Liver (tissue), 9 donors: ENCODE data around the gene CNOT3. TPM values are rescaled to one million over a fixed set of nuclear protein-coding genes. Genes with fewer than 3 reads are reported as not detected.

Experiments used
- DNase-seq: peaks from one replicate; pipeline ENCODE4 v3.0.0-alpha.2; 2017; ENCODE audit warnings: low spot score
- H3K27ac ChIP-seq, 2 donors: one replicate each; pipeline ENCODE4 v1.7.0; 2013; ENCODE audit warnings: inconsistent platforms in 2 of 2, low read length in 2 of 2, control low read depth in 1 of 2, low read depth in 1 of 2, mild to moderate bottlenecking in 1 of 2
- H3K27me3 ChIP-seq, 4 donors: one replicate each; pipeline versions ENCODE4 v1.6.1 to v1.7.0; 2013; ENCODE audit warnings: low read length in 3 of 4, inconsistent platforms in 1 of 4, mild to moderate bottlenecking in 1 of 4, moderate library complexity in 1 of 4; ENCODE audit not compliant: control insufficient read depth in 4 of 4, insufficient read depth in 4 of 4
- H3K36me3 ChIP-seq, 4 donors: one replicate each; pipeline versions ENCODE4 v1.6.1 to v1.7.0; 2013; ENCODE audit warnings: low read length in 3 of 4, mild to moderate bottlenecking in 3 of 4, low read depth in 1 of 4, moderate library complexity in 1 of 4; ENCODE audit not compliant: control insufficient read depth in 4 of 4, insufficient read depth in 3 of 4
- H3K4me1 ChIP-seq, 4 donors: one replicate each; pipeline versions ENCODE4 v1.6.1 to v1.7.0; 2013; ENCODE audit warnings: low read length in 3 of 4, mild to moderate bottlenecking in 3 of 4, moderate library complexity in 1 of 4; ENCODE audit not compliant: control insufficient read depth in 4 of 4, insufficient read depth in 4 of 4
- H3K4me3 ChIP-seq, 3 donors: one replicate each; pipeline versions ENCODE4 v1.6.1 to v1.7.0; 2013; ENCODE audit warnings: low read length in 3 of 3, control low read depth in 1 of 3, low read depth in 1 of 3, mild to moderate bottlenecking in 1 of 3
- H3K9ac ChIP-seq, 2 donors: one replicate each; pipeline ENCODE4 v1.7.0; 2013; ENCODE audit warnings: low read length in 2 of 2, mild to moderate bottlenecking in 2 of 2, moderate library complexity in 2 of 2, control low read depth in 1 of 2, low read depth in 1 of 2
- H3K9me3 ChIP-seq, 4 donors: one replicate each; pipeline versions ENCODE4 v1.6.1 to v1.7.0; 2013; ENCODE audit warnings: low read length in 3 of 4; ENCODE audit not compliant: control insufficient read depth in 4 of 4
- ATF3 ChIP-seq: IDR thresholded peaks from 2 replicates; pipeline ENCODE4 v1.6.1; 2016; ENCODE audit warnings: antibody characterized with exemption
- CTCF ChIP-seq: fragments of 150-350 bp; IDR thresholded peaks from 2 replicates; pipeline ENCODE4 v1.5.1; 2017; ENCODE audit warnings: improper control_type of control experiment, low read depth, low read length; ENCODE audit not compliant: missing input control
- EGR1 ChIP-seq, 2 donors: IDR thresholded peaks; 2 replicates each; pipeline ENCODE4 v1.6.1; 2016 to 2018; ENCODE audit warnings: antibody characterized with exemption in 2 of 2, low read depth in 2 of 2
- FOXA1 ChIP-seq: IDR thresholded peaks from 2 replicates; pipeline ENCODE4 v1.6.1; 2016; ENCODE audit warnings: antibody characterized with exemption
- FOXA2 ChIP-seq: IDR thresholded peaks from 2 replicates; pipeline ENCODE4 v1.6.1; 2016; ENCODE audit warnings: antibody characterized with exemption
- GABPA ChIP-seq, 2 donors: IDR thresholded peaks in 1 of 2; conservative IDR thresholded peaks in 1 of 2; 2 replicates each; pipeline ENCODE4 v1.6.1; 2016; ENCODE audit warnings: antibody characterized with exemption in 2 of 2, mild to moderate bottlenecking in 1 of 2, moderate library complexity in 1 of 2
- HNF4A ChIP-seq, 2 donors: conservative IDR thresholded peaks; 2 replicates each; pipeline ENCODE4 v1.6.1; 2016; ENCODE audit warnings: antibody characterized with exemption in 2 of 2, mild to moderate bottlenecking in 2 of 2
- HNF4G ChIP-seq: IDR thresholded peaks from 2 replicates; pipeline ENCODE4 v1.6.1; 2016; ENCODE audit warnings: antibody characterized with exemption
- JUND ChIP-seq, 2 donors: IDR thresholded peaks; 2 replicates each; pipeline ENCODE4 v1.6.1; 2016; ENCODE audit warnings: antibody characterized with exemption in 2 of 2
- MAX ChIP-seq: IDR thresholded peaks from 2 replicates; pipeline ENCODE4 v1.6.1; 2016; ENCODE audit warnings: antibody characterized with exemption
- NR2F2 ChIP-seq: IDR thresholded peaks from 2 replicates; pipeline ENCODE4 v1.6.1; 2016; ENCODE audit warnings: antibody characterized with exemption
- RAD21 ChIP-seq, 2 donors: IDR thresholded peaks; 2 replicates each; pipeline ENCODE4 v1.6.1; 2016; ENCODE audit warnings: antibody characterized with exemption in 2 of 2, mild to moderate bottlenecking in 2 of 2
- REST ChIP-seq: IDR thresholded peaks from 2 replicates; pipeline ENCODE4 v1.6.1; 2016; ENCODE audit warnings: antibody characterized with exemption, mild to moderate bottlenecking
- SP1 ChIP-seq: IDR thresholded peaks from 2 replicates; pipeline ENCODE4 v1.6.1; 2018; ENCODE audit warnings: antibody characterized with exemption, mild to moderate bottlenecking
- WGBS: extraction: QIAGEN DNeasy Blood & Tissue Kit; methylation state at CpG from one replicate; pipeline ENCODE4 v1.1.7; 2013; 5-methylcytosine and 5-hydroxymethylcytosine counted together
- polyA plus RNA-seq, 2 donors: library from polyadenylated mRNA; stranded (reverse) in 1 of 2; unstranded in 1 of 2; fragments of 200-250 nt in 1 of 2; fragments of >200 nt in 1 of 2; fragmentation: Nextera tagmentation in 1 of 2; extraction: Ambion mirVana in 1 of 2; gene quantifications; one replicate each; pipeline versions ENCODE4 v1.2.1 to v1.2.3, GENCODE V29; 2013 to 2015
- total RNA-seq, 2 donors: library from RNA; depleted of rRNA; stranded (reverse); fragments of >200 nt; gene quantifications; one replicate each; pipeline ENCODE4 v1.2.3, GENCODE V29; 2014
- donor health status: healthy.
- donor health status: healthy.
- donor health status: healthy.
- donor health status: healthy.
- donor health status: healthy.

Gene CNOT3
- total and polyA plus RNA-seq, 4 donors: 3.7 to 13.0 (median 9.1) TPM

- TF ChIP-seq FOXA2: no peak
- peak; percentile 61 for DNase-seq
- H3K4me1 ChIP-seq: peaks cover 10 to 25% (median 18%) of the 10 kb centered on the region in 4 donors
- 16% methylated on average over 37 of the region's 37 CpGs for WGBS
- no peak overlapping the region for H3K27ac ChIP-seq
- H3K27me3 ChIP-seq: no peaks in the 10 kb centered on the region
- no peaks in the 10 kb centered on the region for H3K9me3 ChIP-seq
- H3K36me3 ChIP-seq: no peaks in the 10 kb centered on the region
- H3K4me3 ChIP-seq: no peak overlapping the region
- H3K9ac ChIP-seq: no peak overlapping the region
These were observed 27.0 kb downstream of the CNOT3 start for GRCh38 chr19:54164369-54165068.

- DNase-seq: no peak
- Histone ChIP-seq H3K9ac (no peak overlapping the region), H3K36me3 (no peaks in the 10 kb centered on the region), H3K27ac (no peak overlapping the region), H3K27me3 (no peaks in the 10 kb centered on the region), H3K9me3 (no peaks in the 10 kb centered on the region), H3K4me3 (no peak overlapping the region), H3K4me1 (peaks cover 10 to 21% (median 16%) of the 10 kb centered on the region in 4 donors)
- no peak for TF ChIP-seq EGR1 (IDR thresholded peaks at IDR 0.05; ENCODE audit: low read depth in 2 of 2)
- TF ChIP-seq FOXA1: no peak
- no peak for TF ChIP-seq SP1
- TF ChIP-seq HNF4A (conservative IDR thresholded peaks at IDR 0.05): no peak
- TF ChIP-seq JUND (IDR thresholded peaks at IDR 0.05): no peak
- no peak for TF ChIP-seq HNF4G
- WGBS: 92% methylated on average over 25 of the region's 25 CpGs
These were observed 27.7 kb downstream of the CNOT3 start for GRCh38 chr19:54165222-54165621.

DNA sequence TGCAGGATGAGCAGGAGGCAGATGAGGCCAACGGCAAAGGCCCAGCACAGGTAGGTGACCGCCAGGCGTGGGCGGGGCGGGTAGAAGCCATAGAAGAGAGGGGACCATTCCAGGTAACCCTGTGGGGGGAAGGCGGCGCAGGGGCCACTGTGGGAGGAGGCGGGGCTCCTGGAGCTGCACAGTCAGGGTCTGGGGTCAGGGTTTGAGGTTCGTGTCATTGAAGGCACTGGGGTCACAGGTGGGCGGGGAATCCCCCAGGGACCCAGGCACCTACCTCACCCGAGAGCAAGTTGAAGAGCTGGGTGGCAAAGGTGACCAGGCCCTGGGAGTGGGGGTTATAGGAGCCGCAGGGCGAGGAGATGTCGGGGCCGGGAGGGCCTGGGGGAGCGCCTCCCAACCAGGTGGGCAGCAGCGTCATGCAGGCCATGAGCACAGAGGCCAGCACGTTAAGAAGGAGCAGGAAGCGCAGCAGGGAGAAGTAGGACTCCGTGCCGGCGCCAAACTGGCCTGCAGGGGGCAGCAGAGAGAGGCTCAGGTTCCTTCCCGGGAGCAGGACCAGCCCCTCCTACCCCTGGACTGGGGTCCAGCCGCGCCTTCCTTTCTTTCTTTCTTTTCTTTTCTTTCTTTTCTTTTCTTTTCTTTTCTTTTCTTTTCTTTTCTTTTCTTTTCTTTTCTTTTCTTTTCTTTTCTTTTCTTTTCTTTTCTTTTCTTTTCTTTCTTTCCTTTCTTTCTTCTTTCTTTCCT is 30.8 kb downstream of the CNOT3 start:
- H3K9me3 ChIP-seq: no peaks in the 10 kb centered on the region
- no peak overlapping the region for H3K27ac ChIP-seq
- peaks cover 0 to 3% (median 1%) of the 10 kb centered on the region in 4 donors for H3K4me1 ChIP-seq
- peak; percentile 96 for DNase-seq
- H3K27me3 ChIP-seq: no peaks in the 10 kb centered on the region
- WGBS: 26% methylated on average over 25 of the region's 25 CpGs
- no peaks in the 10 kb centered on the region for H3K36me3 ChIP-seq
- TF ChIP-seq FOXA2 (no peak), ATF3 (no peak), REST (no peak), GABPA (IDR thresholded peaks at IDR 0.05 in 1 of 2, conservative IDR thresholded peaks at IDR 0.05 in 1 of 2) (no peak), HNF4G (no peak), CTCF (peak; percentile 89), MAX (no peak), RAD21 (IDR thresholded peaks at IDR 0.05) (peak; percentile 74 to 82), NR2F2 (no peak)
- no peak overlapping the region for H3K4me3 ChIP-seq
- no peak overlapping the region for H3K9ac ChIP-seq
